Measurements from ENCODE around the gene ZNF22. TPM values are rescaled to one million over a fixed set of nuclear protein-coding genes. Genes with fewer than 3 reads are reported as not detected.

The ZNF22 gene
- total RNA-seq, 1 experiment from 2014 or later: 13.5 TPM

- TF ChIP-seq MAX (IDR thresholded peaks at IDR 0.05) (no peak), CTCF (IDR thresholded peaks at IDR 0.05 in 2 of 3, conservative IDR thresholded peaks at IDR 0.05 in 1 of 3; ENCODE audit: borderline replicate concordance in 1 of 3, insufficient read depth in 1 of 3, low read depth in 2 of 3, low read length in 2 of 3) (no peak), POLR2A (IDR thresholded peaks at IDR 0.05; ENCODE audit: borderline replicate concordance, extremely low read depth, insufficient read depth, insufficient read length) (no peak), SRF (IDR thresholded peaks at IDR 0.05; ENCODE audit: low read depth) (no peak), ZFX (IDR thresholded peaks at IDR 0.05) (no peak), POLR2AphosphoS5 (IDR thresholded peaks at IDR 0.05; ENCODE audit: low read depth, low read length) (no peak), EZH2 (IDR thresholded peaks at IDR 0.05) (no peak), RAD21 (IDR thresholded peaks at IDR 0.05; ENCODE audit: low read depth) (no peak), TCF7L2 (IDR thresholded peaks at IDR 0.05; ENCODE audit: borderline replicate concordance, extremely low read depth, insufficient read depth, insufficient read length) (no peak), JUND (IDR thresholded peaks at IDR 0.05) (no peak), ELF1 (IDR thresholded peaks at IDR 0.05; ENCODE audit: borderline replicate concordance, low read depth) (no peak), CEBPB (IDR thresholded peaks at IDR 0.05; ENCODE audit: low read depth) (no peak), SP1 (IDR thresholded peaks at IDR 0.05; ENCODE audit: low read depth) (no peak), FOSL1 (IDR thresholded peaks at IDR 0.05; ENCODE audit: low read depth) (no peak), REST (IDR thresholded peaks at IDR 0.05; ENCODE audit: low read depth) (no peak)
- Histone ChIP-seq H3K27me3 (ENCODE audit: insufficient read depth, low read length) (no peaks in the 10 kb centered on the region), H3K4me2 (ENCODE audit: low read length) (no peak overlapping the region), H3K4me3 (replicated peaks in 1 of 2; ENCODE audit: low read depth in 1 of 2, low read length in 2 of 2) (no peak overlapping the region), H3K79me2 (ENCODE audit: insufficient read depth, low read length) (no peaks in the 10 kb centered on the region), H3K4me1 (ENCODE audit: control insufficient read depth in 1 of 2, insufficient read depth in 2 of 2, low read length in 2 of 2) (no peaks in the 10 kb centered on the region), H3K9me3 (ENCODE audit: control insufficient read depth in 1 of 2, insufficient read depth in 1 of 2, low read depth in 1 of 2, low read length in 2 of 2) (no peaks in the 10 kb centered on the region), H3K9ac (ENCODE audit: low read length) (no peak overlapping the region), H3K9me2 (ENCODE audit: insufficient read depth) (no peaks in the 10 kb centered on the region), H4K20me1 (ENCODE audit: insufficient read depth) (no peaks in the 10 kb centered on the region), H2AFZ (ENCODE audit: low read depth, low read length, poor library complexity, severe bottlenecking) (no peak overlapping the region), H3K36me3 (ENCODE audit: control insufficient read depth in 1 of 2, insufficient read depth in 2 of 2, low read length in 2 of 2) (no peaks in the 10 kb centered on the region), H3K27ac (ENCODE audit: low read depth, low read length) (no peak overlapping the region)
- DNase-seq (ENCODE audit: low read depth, low spot score) (no peak), ATAC-seq (no peak)
- ChIA-PET RAD21 (ENCODE audit: low non-redundant PET in 1 of 2, low total read pairs in 2 of 2, uncharacterized antibody in 2 of 2, unreplicated experiment in 2 of 2) (no interaction called here), CTCF (no interaction called here), POLR2A (no interaction called here)
- intact Hi-C loops (cut with micrococcal nuclease): no loop called here
- no TSS peak for BruUV-seq (replicated peaks)
Observed at GRCh38 chr10:44988957-44989585, 11.7 kb upstream of the ZNF22 start.
